LHCN-M2 (cell line): ENCODE measurements around the gene CACNA1E. TPM values are rescaled to one million over a fixed set of nuclear protein-coding genes. Genes with fewer than 3 reads are reported as not detected.

ENCODE experiments used
- DNase-seq: peaks from one replicate; pipeline ENCODE4 v3.0.0-alpha.2; 2012; ENCODE audit warnings: low read depth
- total RNA-seq: library from RNA; depleted of rRNA; stranded (reverse); fragments of >200 nt; gene quantifications from 2 replicates; pipeline ENCODE4 v1.2.3, GENCODE V29; 2014

The CACNA1E gene
- total RNA-seq, 1 experiment from 2014 or later, result not detected

DNA sequence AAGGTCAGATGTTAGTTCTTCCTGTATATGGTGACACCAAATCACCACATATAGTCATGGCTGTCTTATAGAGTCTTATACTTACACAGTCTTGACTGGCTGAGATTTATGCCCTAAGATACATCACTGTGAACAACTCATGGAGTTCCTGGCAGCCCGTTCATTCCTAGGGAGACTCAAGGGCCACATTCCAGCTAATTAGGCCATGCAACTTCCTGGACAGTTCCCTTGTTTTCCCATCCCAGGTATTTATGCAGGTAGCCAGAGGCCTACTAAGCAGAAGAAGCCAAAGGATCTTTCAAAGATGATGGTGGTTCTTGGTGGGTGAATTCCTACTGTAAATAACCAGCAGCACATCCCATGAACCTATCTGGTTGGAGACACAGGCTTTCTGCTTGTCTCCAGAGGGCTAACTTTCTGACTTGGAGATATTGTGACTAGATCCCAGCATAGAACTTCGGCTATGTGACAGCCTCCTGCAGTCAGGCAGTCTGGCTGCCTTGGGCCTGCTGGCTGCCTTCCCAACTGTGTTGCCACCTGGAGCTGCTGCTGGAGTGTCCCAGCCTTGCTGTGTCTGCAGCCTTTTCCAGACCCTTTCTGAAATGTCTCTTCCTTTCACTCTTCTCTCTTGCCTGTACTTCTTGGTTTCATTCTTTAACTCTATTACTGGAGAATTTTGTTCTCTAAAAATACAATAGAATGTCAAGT is 283.8 kb downstream of the CACNA1E start:
- no peak for DNase-seq

DNA sequence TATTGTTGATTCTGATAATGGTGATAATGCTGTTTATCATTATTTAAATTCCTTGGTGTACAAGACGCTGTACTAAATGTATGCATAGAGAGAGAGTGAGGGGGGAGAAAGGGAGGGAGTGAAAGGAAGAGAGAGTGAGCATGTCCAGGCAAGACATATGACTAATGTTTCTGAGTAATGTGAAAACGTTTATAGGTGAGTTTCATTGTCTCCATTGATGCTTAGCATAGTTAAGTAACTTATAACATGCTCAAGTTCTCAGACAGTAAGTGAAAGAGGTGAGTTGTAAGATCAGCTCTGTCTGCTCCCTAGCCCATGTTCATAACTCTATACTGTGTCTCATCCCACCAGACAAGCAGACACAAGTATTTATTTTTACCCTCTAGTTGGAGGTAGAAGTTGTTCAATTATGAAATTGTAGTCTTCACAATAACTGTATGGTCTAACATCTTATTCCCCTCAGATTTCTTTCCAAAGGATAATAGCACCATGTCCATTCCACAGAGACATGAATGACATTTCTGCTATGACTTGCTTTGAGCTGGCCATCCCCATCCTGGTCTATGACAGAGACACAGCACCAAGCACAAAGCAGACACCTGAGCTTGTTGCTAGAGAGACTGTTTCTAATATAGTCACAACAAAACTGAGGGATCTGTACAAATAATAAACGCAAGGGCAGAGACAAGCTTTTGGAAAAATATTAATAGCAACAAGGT is 285.1 kb downstream of the CACNA1E start:
- no peak for DNase-seq

DNA sequence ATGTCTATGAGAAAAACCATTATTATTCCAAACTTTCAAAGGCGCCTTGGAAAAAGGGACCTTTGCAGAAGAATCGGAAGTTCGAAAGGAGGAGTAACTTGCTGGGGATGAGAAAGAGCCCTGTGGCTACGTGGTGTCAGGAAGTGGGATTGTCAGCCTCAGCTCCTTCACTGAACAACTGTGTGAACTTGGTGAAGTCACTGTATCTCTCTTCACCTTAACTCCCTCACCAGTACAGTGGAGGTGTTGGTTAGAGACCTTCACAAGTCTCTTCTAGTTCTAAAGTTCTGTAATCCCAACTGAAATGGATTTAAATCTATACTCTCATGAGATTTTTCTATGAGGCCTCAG is 285.6 kb downstream of the CACNA1E start:
- no peak for DNase-seq

DNA sequence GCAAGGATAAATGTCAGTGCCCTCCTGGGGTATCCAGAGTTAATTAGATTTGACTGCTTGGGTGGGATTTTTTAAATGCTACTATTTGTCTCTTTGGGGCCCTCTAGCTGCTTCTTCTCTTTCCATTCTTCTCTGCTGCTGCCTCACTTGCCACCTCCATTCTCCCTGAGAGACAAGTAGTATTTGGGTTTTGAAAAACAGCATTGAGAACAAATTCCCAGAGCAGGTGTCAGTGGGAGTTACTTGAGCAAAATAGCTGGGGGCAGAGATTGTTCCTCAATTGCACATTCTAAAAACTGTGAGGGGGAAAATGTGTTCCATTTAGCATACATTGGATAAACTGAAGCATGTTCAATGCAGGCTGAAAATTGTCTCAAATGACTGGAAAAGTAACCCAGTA is 286.5 kb downstream of the CACNA1E start:
- DNase-seq, result no peak

DNA sequence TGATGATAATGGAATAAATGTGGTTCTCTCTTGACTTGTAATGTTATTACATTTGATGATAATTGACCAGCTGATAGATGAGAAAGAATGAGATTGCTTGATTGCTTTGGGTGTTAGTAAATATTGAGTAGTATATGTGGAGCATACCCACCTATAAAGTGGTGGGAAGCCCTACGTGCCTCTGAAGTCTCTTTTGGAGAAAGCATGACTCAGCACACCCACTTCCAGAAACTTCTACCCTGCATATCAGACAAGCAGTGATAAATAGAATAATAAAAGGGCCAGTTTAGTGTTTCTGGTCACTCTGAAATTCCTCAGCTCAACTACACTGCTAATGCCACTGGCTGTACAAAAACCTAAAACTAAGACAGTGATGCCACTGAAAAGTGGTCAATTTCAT is 289.4 kb downstream of the CACNA1E start:
- no peak for DNase-seq

DNA sequence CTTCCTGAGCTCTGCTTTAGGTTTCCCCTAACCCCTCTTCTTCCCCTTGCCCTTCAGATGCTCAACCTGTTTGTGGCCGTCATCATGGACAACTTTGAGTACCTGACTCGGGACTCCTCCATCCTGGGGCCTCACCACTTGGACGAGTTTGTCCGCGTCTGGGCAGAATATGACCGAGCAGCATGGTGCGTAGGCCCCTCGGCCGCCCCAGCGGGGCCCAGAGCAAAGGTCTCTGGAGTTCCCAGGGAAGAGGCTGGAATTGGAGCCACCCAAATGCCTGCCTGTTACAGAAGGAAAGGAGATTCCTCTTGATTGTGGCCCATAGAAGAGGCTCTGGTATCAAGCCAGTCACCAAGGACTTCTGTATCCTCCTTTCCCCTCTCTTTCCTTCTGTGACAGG is 292.7 kb downstream of the CACNA1E start:
- DNase-seq, result no peak

- DNase-seq, result no peak
Measured at GRCh38 chr1:181777286-181777685, 294.0 kb downstream of the CACNA1E start.

DNA sequence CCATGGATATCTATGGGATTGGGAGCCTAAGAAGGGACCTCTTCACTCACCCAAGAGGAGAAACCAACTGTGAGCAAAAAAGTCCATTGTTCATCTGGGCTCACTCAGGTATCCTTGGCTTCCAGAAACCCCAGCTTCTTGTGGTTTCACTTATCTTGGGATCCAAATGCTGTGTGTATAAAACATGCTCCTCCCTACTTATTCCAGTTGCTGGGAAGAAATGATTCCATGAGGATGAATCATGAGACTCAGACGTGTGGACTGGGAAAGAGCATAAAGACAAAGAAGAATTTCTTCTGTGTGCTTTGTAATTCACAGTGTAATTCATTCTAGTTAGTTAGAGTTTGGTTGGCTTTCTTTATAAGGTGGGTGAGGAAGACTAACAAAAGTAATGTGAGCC is 294.5 kb downstream of the CACNA1E start:
- no peak for DNase-seq

DNA sequence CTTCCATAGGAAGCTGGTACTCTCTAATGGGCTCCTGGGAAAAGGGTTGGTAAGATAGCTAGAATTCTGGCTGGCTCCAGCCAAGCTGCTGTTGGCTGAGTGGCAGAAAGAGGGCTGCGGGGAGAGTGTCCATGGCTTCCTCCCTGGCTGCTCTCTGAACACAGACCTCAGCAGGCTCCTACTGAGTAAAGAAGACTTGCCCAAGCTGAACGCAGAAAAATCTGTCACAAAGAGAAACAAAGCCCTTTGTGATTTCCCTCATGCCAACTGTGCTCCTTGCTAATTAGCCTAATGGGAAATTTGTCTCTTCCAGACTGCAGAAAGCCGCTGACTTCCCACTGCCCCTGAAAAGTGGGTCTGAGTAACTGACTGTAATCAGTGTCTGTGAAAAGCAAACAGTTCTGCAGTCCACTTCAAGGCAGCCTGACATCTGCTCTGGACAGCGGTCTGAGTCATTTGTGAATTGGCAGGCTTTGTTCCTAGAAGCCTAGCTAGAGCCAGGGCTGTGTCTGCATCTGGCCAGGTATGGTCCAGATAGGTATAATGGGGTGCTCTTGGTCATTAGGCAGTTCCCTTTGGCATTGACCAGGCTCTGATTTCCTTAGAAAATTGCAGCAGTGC is 295.4 kb downstream of the CACNA1E start:
- no peak for DNase-seq

GRCh38 chr1:181779343-181779742 is 296.0 kb downstream of the CACNA1E start:
- no peak for DNase-seq

DNA sequence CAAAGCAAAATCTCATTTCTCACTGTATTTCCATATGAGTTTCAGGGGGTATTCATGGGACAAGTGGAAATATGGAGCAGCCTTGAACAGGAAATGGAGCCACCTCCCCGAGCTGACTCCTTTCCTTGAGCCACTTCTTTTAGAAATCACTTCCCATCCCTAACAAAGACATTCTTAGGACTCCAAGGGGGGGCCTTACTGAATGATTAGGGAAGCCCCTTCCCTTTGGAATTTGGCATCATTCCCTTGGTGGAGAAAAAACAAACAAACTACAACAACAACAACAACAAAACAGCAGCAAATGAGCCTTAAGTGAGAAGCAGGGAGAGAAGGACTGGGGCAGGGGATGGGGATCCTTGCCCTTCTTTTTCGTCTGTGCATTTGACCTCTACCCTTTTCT is 299.9 kb downstream of the CACNA1E start:
- no peak for DNase-seq

GRCh38 chr1:181784039-181784683 is 300.8 kb downstream of the CACNA1E start:
- DNase-seq, result no peak

DNA sequence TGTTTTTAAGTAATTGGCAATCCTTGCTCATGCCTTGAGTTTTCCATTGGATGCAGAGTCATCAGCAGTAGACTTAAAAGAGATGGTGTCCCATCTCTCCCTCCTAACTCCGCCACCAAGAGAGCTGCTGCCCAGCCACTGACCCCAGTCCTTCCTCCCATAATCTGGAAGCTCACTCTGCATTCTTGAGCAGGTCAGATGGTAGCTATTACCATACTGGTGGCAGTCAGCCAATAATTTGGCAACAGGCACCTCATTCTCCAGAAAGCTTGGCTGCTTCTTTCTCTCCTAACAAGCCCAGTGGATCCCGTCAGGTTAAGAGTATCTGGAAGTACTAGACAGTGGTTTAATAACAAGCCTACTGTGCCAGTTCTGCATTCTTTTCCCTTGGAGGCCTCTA is 306.1 kb downstream of the CACNA1E start:
- DNase-seq, result no peak

DNA sequence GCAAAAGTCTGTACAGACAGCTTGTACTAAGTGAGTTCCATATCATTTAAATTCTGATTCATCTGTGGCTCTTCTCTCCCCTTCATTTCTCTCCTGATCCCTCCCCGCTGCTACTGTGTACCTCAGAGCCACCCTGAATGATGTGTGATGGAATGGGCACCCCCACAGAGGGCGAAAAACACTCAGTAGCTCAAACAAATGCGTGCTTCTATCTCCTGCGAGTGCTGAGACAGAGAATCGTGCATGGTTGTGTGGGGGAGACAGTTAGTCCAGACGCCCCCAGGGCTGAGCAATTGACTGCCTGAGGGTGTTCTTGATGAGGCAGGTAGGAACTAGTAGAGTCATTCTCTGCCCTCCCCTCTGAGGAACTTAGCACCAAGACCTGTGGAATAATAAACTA is 308.4 kb downstream of the CACNA1E start:
- no peak for DNase-seq

DNA sequence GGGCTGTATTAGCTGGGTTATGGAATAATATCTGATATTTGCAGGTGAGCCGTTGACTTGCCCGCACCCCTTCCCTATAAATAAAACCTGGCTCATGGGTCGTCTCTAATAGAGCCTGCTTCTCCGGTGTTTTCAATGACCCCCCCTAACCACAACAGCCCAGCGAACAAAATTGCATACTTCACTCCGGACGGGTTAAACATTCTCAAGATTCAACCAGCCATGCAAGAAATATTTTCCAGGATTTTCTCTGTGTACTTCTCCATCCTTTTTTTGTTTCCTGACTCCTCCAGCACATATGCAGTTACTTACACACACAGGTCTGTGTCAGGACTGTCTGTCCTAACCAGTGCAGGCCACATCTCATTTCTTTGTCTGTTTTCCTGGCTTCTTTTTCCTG is 310.5 kb downstream of the CACNA1E start:
- no peak for DNase-seq

DNA sequence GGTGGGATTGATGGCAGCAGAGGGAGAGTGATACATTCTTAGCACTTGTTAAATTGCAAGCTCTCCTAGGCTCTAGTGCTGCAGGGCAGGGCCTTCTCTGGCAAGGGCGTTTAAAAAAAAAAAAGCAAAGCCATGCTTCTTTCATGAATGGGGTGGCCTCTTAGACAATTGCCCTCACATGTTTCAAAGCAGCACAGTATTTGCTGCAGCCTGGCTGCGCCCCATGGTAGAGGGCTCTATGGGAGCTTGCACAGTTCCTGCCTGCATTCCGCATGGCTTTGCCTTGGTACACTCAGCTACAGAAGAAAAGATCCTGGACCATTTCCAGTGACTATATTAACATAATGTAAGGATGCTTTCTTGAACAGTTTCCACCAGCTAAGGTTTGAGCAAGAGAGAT is 311.0 kb downstream of the CACNA1E start:
- no peak for DNase-seq

- no peak for DNase-seq
Measured at GRCh38 chr1:181798191-181798926, 315.0 kb downstream of the CACNA1E start.

DNA sequence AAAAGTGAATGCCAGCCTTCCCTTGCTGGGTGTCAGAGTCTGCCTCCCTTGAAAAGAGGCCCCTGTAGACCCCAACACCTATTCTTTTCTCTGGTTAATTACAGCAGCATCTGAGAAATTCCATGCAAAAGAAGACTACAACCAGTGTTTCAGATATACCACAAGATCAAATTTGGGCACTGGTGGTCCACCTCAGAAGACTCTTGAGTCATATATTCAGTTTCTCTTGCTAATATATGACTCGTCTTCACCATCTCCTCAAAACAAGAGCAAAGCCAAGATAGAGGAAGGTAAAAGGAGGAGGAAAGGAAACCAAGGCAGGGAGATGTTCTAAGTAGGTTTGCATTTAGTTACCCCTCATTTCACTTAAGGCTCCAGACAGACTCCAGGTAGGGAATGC is 318.3 kb downstream of the CACNA1E start:
- no peak for DNase-seq

GRCh38 chr1:181802466-181802865 is 319.1 kb downstream of the CACNA1E start:
- no peak for DNase-seq

- DNase-seq, result no peak
Measured at GRCh38 chr1:181803421-181803820, 320.1 kb downstream of the CACNA1E start.

GRCh38 chr1:181804989-181805388 is 321.7 kb downstream of the CACNA1E start:
- no peak for DNase-seq

DNA sequence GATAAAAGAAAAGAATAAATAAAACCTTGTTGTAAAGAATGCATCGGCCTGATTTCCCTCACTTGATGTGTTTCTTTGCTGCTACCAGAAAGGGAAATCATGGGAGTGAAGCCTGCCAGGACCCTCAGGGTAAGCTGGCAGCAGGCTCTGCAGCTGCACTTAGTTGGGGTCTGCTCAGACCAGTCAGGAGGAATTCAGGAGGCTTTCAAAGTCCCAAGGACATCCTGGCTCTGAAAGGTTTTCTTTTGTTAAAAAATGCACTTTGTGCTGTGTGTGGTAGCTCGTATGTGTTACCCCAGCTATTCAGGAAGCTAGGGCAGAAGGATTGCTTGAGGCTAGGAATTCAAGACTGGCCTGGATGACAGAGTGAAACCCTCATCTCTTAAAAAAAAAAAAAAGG is 323.4 kb downstream of the CACNA1E start:
- DNase-seq, result no peak
